Mesenteric fat pad (tissue), 1 donor: Measurements from ENCODE around the gene CAPZA1. TPM values are rescaled to one million over a fixed set of nuclear protein-coding genes. Genes with fewer than 3 reads are reported as not detected.

Source experiments
- DNase-seq: peaks from one replicate; pipeline ENCODE4 v3.0.0-alpha.2; 2020; ENCODE audit warnings: low spot score
- total RNA-seq: library from RNA; stranded (reverse); fragmentation: NEBNext Ultra II Directional; extraction: Animal tissue kit (Norgen Biotek cat#: 25700); gene quantifications from one replicate; pipeline ENCODE4 v1.2.1, GENCODE V29; 2021
- donor health status: DM: yes; HTN: yes; CAD: no.

The CAPZA1 gene
- total RNA-seq, 1 donor from 2014 or later: 142 TPM

- no peak for DNase-seq
Measured at GRCh38 chr1:112713466-112714312, 94.1 kb downstream of the CAPZA1 start.

GRCh38 chr1:112714313-112715263, 95.0 kb downstream of the CAPZA1 start:
- DNase-seq: peak; percentile 90

GRCh38 chr1:112715264-112716053, 95.8 kb downstream of the CAPZA1 start, which contains the start of gene PPM1J:
PPM1J (minus strand) TSS chr1:112715332; CDS start chr1:112715301, 31 bp downstream.
- peak; percentile 99 for DNase-seq

GRCh38 chr1:112716133-112716720, 96.6 kb downstream of the CAPZA1 start:
- peak; percentile 93 for DNase-seq

- DNase-seq: no peak
Measured at GRCh38 chr1:112717263-112717873, 97.7 kb downstream of the CAPZA1 start.

GRCh38 chr1:112718691-112719418, 99.2 kb downstream of the CAPZA1 start:
- DNase-seq: peak; percentile 95

GRCh38 chr1:112719706-112720105, 100.1 kb downstream of the CAPZA1 start:
- DNase-seq: no peak

GRCh38 chr1:112720800-112721199, 101.2 kb downstream of the CAPZA1 start:
- DNase-seq: no peak

Other genes starting within 250 kb of the CAPZA1 start
- gene CTTNBP2NL, start 223.6 kb upstream of the CAPZA1 start, total RNA-seq: 44.4 TPM
- gene WNT2B, start 110.9 kb upstream of the CAPZA1 start, total RNA-seq: 3.9 TPM
- gene ST7L, start 691 bp upstream of the CAPZA1 start, total RNA-seq: 17.9 TPM
- gene MOV10, start 54.8 kb downstream of the CAPZA1 start, total RNA-seq: 38.0 TPM
- gene RHOC, start 87.3 kb downstream of the CAPZA1 start, total RNA-seq: 253 TPM
- 0.61 TPM for gene PPM1J, start 95.5 kb downstream of the CAPZA1 start, total RNA-seq